GM18907 (cell line): ENCODE measurements around the gene NFIB.

Source experiments
- ATAC-seq: cut with Tn5 transposase; IDR thresholded peaks from one replicate; pipeline ENCODE4 v1.9.1; 2021; ENCODE audit warnings: mild to moderate bottlenecking, moderate library complexity; ENCODE audit not compliant: unreplicated experiment

NFIB gene

DNA sequence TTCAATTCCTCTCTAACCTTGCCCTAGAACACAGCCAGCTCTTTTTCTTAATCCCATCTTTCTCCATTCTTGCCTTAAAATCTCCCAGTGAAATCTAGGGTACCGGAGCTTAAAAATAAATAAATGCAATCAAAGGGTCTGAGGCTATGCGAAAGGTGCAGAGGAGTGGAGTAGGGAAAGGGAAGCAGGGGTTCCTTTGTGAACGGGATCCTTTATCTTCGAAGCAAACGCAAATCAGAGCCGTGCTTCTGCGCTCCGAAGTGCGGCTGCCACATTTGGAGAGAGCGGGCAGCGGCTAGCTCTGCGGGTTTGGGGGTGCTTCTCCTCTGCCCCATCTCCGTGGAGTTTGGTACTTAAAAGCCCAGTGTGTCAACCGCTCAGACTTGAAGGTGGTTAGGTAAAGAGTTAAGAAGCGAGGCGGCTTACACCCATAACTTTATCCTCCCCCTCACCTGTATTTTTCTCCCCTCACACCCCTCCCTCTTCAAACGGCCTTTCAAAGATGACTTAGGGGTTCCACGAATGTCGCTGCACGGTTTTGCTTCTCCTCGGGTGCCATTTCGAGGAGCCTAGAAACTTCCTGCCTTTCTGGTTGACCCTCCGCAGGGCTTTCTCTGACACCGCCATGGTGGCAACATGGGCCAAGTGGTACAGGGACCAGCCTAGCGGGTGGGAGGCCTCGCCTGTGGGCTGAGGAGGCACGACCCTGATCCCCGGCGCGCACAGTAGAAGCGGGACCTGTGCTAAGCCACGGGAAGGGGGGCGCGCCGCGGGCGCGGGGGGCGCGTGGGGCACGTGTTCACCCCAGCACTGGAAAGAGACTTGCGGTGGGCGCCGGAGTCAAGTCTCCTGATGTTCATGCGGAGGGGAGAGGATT, 31.7 kb upstream of the NFIB start:
- ATAC-seq = no peak

GRCh38 chr9:14344941-14345353, 31.0 kb upstream of the NFIB start:
- ATAC-seq = no peak

- no peak for ATAC-seq
These were observed 30.1 kb upstream of the NFIB start for GRCh38 chr9:14344053-14344524.

DNA sequence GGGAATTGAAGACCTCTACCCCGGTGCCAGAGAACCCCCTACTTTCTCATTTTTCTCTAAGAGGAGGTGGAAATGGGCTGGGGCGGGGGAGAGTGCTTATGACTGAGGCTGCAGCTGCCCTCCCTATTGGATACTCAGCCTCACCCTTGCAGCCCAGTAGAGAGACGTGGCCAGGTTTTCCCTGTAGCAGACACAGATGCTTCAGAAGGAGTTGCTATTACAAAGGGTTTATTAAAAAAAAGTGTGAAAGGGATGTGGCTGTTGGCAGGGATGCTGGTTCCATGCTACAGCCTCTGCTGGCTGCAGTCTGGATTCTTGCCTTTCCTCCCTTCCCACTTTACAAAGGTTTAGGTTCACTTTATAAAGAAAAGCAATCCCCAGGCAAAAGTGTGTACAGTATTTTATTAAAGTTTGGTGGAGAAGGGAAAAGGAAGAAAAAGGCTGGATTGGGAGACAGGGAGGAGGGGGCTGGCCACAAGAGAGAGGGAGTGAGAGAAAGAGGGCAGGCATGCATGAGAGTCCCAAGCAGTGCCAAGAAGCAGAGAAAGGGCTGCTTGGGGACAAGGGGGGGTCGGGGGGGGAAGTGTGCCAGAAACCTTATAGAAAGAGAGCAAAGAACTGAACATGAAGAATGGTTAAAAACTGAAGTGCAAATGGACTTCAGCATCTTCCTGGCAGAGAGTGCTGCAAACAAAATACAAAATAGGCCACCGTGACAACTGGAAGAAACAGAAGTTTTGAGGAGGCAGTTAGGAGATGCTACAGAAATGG, 29.5 kb upstream of the NFIB start:
- no peak for ATAC-seq

GRCh38 chr9:14342736-14343135, 28.8 kb upstream of the NFIB start:
- ATAC-seq = no peak

DNA sequence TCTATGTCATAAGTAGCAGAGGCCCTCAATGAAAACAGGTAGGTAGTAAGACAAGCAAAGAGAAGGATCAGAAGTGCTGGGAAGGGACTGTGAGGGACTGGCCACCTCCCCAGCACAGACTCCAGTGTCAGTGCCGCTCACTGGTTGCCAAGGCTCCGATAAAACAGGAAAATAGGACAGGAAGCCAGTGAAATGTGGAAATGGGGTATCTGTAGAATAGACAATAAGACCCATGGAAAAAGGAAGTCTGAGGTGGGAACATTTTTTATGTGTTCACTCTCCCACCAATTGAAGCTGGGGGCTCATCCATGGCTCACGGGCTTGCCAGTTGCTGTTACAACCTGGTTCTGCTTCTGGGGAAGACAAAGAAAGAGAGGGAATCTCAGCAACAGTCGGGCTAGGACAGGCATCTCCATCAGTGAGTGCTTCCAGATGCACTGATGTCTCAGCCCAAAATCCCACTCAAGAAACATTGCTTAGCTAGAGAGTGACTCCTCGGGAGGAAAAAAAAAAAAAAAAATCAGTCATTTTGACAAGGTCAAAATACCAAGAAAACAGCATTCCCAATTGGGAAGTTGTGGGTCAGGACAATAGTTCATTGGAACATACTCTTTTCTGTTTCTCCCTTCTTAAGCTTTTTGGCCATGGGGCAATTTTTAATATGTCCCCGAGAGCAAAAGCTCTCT, 27.6 kb upstream of the NFIB start:
- ATAC-seq = no peak

DNA sequence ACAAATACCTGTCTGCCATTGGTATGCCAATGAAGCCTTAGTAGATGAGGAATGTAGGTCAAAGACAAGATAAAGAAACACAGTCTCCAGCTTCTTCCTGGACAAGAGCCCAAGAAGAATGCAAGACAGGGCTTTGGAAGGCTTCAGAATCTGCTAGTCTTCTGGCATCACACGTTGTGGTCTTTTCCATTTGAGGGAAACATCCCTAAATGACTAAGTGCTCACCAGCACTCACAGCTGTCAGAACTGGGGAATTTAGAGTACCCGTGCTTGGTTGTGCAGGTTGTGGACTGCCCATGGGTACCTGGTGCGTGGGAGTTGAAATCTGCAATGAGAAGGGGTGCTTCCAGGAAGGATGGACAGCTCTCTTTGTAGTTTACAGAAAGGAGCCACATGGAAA, 27.1 kb upstream of the NFIB start:
- no peak for ATAC-seq

DNA sequence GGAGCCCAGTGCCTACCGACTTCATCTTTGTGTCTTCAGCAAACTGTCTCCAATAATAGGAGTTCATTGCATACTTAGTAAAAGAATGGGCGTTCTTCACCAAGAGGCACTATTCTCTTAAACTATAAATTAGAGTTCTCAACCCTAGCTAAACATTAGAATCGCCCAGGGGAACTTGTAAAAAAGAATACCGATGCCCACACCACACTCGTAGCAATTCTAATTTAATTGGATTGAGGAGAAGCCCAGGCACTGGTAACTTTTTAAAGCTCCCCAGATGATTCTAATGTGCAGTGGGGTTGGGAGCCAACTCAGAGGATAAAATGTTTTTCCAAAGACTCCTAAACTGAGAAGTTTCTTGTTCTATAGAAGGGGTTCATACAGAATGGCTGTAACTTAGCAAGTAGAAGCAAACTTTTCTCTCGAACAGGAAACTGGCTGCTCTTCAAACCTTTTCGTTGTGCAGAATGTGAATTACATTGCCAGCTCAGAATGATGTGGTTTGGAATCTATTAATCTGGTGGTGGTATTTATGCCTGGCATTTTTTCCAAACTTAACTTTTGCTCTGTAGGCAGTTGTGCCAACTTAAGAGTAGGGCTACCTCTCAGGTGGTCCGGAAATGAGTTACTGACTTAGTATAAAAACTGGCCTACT, 26.4 kb upstream of the NFIB start:
- no peak for ATAC-seq

- ATAC-seq = no peak
These were observed 25.8 kb upstream of the NFIB start for GRCh38 chr9:14339746-14340145.

GRCh38 chr9:14337615-14338014, 23.7 kb upstream of the NFIB start:
- ATAC-seq = no peak

- no peak for ATAC-seq
These were observed 22.3 kb upstream of the NFIB start for GRCh38 chr9:14336244-14336643.

DNA sequence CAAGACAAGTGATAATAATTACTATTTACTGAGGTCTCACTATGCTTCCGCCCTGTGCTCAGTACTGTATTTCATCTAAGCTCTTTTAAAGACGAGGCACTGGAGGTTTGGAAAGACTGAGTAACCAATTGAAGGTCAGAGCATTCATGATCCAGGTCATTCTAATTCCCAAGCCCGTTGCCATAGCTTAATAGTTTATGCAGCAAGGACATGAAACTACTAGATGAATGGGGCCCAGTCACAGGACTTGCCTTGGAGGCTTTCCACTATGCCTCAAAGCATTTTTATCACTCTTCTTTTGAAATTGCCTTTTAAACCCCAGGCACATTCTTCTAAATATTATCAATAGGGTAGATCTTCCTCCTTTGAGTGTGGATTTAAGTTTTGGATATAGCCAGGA, 17.2 kb upstream of the NFIB start:
- ATAC-seq = no peak

DNA sequence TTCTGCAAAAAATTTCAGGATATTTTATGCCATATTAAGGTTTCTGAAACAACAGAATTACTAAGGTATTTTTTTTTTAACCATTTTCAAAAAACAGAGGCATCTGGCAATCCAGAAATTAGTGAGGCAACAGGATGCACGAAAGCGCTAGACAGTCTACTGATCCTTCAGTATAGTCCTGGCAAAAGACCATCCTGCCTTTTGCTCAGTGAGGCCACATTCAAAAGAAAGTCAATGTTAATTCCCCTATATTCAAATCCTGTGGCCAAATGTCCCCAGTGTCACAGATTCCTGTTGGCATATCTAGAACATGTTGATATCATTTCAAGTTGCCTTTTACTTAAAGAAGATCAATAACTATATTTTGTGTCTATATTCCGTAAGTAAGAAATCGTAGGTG, 13.1 kb upstream of the NFIB start:
- no peak for ATAC-seq

DNA sequence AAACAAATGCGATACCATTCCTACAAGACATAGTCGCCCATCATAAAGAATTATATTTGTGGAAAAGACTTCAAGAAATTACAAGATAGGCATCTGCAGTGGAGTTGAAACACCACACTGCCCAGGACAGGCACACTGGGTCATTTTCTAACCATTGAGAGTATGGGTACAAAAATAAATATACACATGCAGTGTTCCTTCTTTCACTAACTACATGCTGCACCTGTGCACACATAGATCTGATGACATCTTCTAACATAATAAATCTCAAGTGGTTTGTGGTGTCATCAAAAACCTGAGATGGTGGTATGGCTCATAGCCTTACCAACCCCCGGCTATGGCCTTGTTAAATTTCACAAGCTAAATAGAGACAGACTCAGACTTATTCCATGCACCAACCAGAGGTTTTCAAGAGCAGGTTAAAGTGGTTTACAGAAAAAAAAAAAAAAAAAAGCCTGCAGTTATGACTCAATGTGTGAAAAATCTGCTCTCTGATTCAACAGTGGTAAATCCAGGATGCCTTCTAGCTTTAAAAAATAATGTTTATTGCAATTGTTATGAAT, 12.4 kb upstream of the NFIB start:
- ATAC-seq = peak; percentile 42

DNA sequence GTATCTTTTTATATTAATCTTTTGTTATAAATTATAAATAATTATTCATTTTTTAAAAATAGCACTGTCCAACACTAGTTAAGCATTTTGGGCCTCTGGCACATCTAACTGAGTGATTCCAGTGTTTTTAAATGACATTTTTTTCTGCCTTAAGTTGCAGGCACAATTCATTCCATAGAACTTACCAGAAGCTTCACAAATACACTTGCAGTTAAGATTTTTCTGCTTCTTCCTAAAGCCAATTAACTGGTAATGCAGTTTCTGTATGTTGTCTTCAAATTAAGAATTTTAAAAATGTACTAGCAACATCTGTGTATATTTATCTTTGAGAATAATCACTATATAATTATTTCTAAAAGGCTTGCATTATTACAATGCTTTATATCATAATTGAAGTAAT, 11.2 kb upstream of the NFIB start:
- ATAC-seq = no peak

DNA sequence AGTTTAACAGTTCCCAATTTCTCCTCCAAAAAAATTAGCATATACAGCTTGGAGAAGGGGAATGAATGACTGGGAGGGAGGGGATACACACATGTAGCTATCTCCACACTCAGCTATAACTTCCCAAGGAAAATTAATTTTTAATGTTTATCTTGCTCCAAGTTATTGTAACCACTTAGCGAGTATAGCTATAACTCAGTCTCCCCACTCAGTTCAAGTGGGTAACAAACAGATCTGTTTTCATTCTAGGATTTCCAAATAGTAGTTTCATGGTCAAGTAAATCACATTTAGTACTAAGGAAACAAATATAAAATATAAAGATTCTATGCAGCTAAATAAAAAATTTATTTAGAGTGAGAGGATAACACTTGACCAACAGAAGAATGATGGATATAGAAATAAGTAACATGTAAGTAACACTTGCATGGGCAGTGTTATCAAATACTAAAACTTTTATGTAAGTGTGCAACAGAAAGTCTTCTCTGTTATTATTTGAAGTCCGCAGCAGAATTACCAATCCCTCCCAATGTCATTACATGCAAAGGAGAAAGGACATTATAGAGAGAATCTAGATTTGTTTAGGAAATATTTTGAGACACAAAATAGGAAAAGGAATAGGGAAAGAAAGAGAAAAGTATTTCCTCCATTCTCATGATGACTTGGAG, 10.2 kb upstream of the NFIB start:
- no peak for ATAC-seq

GRCh38 chr9:14323083-14323971, 9.4 kb upstream of the NFIB start:
- peak; percentile 3 for ATAC-seq

- ATAC-seq = peak; percentile 77
These were observed 8.5 kb upstream of the NFIB start for GRCh38 chr9:14322211-14323082.
